Measurements from ENCODE around the gene C8A. TPM values are rescaled to one million over a fixed set of nuclear protein-coding genes. Genes with fewer than 3 reads are reported as not detected.

Gene C8A
- total and polyA plus RNA-seq, 2 of the 13 experiments (the other 11 are each of a cell fraction or from before 2014, with no cell fraction given): 10.5 to 15.0 TPM

- ATAC-seq (no peak), DNase-seq (ENCODE audit: low spot score) (no peak), FAIRE-seq (no peak)
- no TSS peak for BruUV-seq (replicated peaks)
- 94% methylated on average over 9 of the region's 9 CpGs for WGBS (ENCODE audit: low lambda C conversion rate)
- H3K27ac ChIP-seq (ENCODE audit: extremely low read length, insufficient read depth, low read length): no peak overlapping the region
- H3K4me1 ChIP-seq (ENCODE audit: insufficient read depth, low read length): 0 out of 2 replicates have a peak, but pooled peaks cover 10% of the 10 kb centered on the region
- no peaks in the 10 kb centered on the region for H3K79me2 ChIP-seq (ENCODE audit: insufficient read depth, low read length)
- H4K20me1 ChIP-seq (ENCODE audit: insufficient read depth, low read length): no peaks in the 10 kb centered on the region
- no peak for TF ChIP-seq ZNF496 (CRISPR knock-in tag; IDR thresholded peaks at IDR 0.05; ENCODE audit: insufficient replicate concordance)
- H3K9ac ChIP-seq (ENCODE audit: insufficient read depth, low read depth, low read length): no peak overlapping the region
- intact Hi-C loops (cut with micrococcal nuclease; ENCODE audit: unreplicated experiment) (no loop called here), in situ Hi-C loops (cut with HindIII; ENCODE audit: extremely low pct_ligation_motif_present, low pct_unique_long_range_greater_than_20kb) (loop anchor here (25.0 kb wide), 2 partner anchors 443 to 1193 kb away; no protein-coding TSS in a partner anchor)
- H2AFZ ChIP-seq (ENCODE audit: low read length): no peak overlapping the region
- no peaks in the 10 kb centered on the region for H3K27me3 ChIP-seq (ENCODE audit: control insufficient read depth in 1 of 2, insufficient read depth in 2 of 2, low read length in 2 of 2)
- no peak overlapping the region for H3K4me3 ChIP-seq (replicated peaks in 1 of 3; ENCODE audit: insufficient read depth in 1 of 3, low read depth in 2 of 3, low read length in 3 of 3)
- ChIA-PET POLR2A (no interaction called here), CTCF (ENCODE audit: low intra/inter-chr PET ratio, low total read pairs) (no interaction called here)
- H3K4me2 ChIP-seq (ENCODE audit: low read depth, low read length): no peak overlapping the region
- peaks cover 2% of the 10 kb centered on the region; the same call in 1 of the 2 replicates for H3K9me3 ChIP-seq (ENCODE audit: low read length)
- H3K36me3 ChIP-seq (replicated peaks in 1 of 2; ENCODE audit: control insufficient read depth in 1 of 2, insufficient read depth in 2 of 2, low read length in 2 of 2): no peaks in the 10 kb centered on the region
Observed at GRCh38 chr1:56844545-56845136, 10.0 kb upstream of the C8A start.

GRCh38 chr1:56845343-56845742 lies 9.3 kb upstream of the C8A start:
- no peak overlapping the region for H2AFZ ChIP-seq (ENCODE audit: low read length)
- BruUV-seq (replicated peaks): no TSS peak
- in situ Hi-C loops (cut with HindIII; ENCODE audit: extremely low pct_ligation_motif_present, low pct_unique_long_range_greater_than_20kb) (loop anchor here (25.0 kb wide), 2 partner anchors 442 to 1192 kb away; no protein-coding TSS in a partner anchor), intact Hi-C loops (cut with micrococcal nuclease; ENCODE audit: unreplicated experiment) (no loop called here)
- no peak overlapping the region for H3K4me2 ChIP-seq (ENCODE audit: low read depth, low read length)
- no peaks in the 10 kb centered on the region for H3K27me3 ChIP-seq (ENCODE audit: control insufficient read depth in 1 of 2, insufficient read depth in 2 of 2, low read length in 2 of 2)
- DNase-seq (ENCODE audit: low spot score): no peak
- ChIA-PET CTCF (ENCODE audit: low intra/inter-chr PET ratio, low total read pairs) (no interaction called here), POLR2A (interaction anchor here (0.6 kb wide), 1 partner anchor 9 kb away, joined by 3 read pairs; no protein-coding TSS in a partner anchor)
- H3K4me1 ChIP-seq (ENCODE audit: insufficient read depth, low read length): 0 out of 2 replicates have a peak, but pooled peaks cover 10% of the 10 kb centered on the region
- H3K9me3 ChIP-seq (ENCODE audit: low read length): no peaks in the 10 kb centered on the region
- no peak overlapping the region for H3K9ac ChIP-seq (ENCODE audit: insufficient read depth, low read depth, low read length)
- FAIRE-seq: no peak
- H3K27ac ChIP-seq (ENCODE audit: extremely low read length, insufficient read depth, low read length): no peak overlapping the region
- 80% methylated on average over 2 of the region's 3 CpGs for WGBS (ENCODE audit: low lambda C conversion rate)
- H3K4me3 ChIP-seq (replicated peaks in 1 of 3; ENCODE audit: insufficient read depth in 1 of 3, low read depth in 2 of 3, low read length in 3 of 3): no peak overlapping the region
- no peaks in the 10 kb centered on the region for H3K36me3 ChIP-seq (replicated peaks in 1 of 2; ENCODE audit: control insufficient read depth in 1 of 2, insufficient read depth in 2 of 2, low read length in 2 of 2)
- TF ChIP-seq ZFY (CRISPR knock-in tag; IDR thresholded peaks at IDR 0.05) (no peak), SOX6 (IDR thresholded peaks at IDR 0.05) (no peak), SOX6 (CRISPR knock-in tag; IDR thresholded peaks at IDR 0.05) (no peak), FOXK1 (CRISPR knock-in tag; IDR thresholded peaks at IDR 0.05; ENCODE audit: borderline replicate concordance, low read depth) (no peak), NRL (CRISPR knock-in tag; IDR thresholded peaks at IDR 0.05; ENCODE audit: borderline replicate concordance) (no peak), ZNF512 (CRISPR knock-in tag; IDR thresholded peaks at IDR 0.05) (no peak), IRX3 (CRISPR knock-in tag; IDR thresholded peaks at IDR 0.05; ENCODE audit: borderline replicate concordance, low read depth) (no peak), FOXC1 (CRISPR knock-in tag; IDR thresholded peaks at IDR 0.05; ENCODE audit: borderline replicate concordance) (no peak), ZNF225 (CRISPR knock-in tag; IDR thresholded peaks at IDR 0.05) (no peak), CC2D1A (CRISPR knock-in tag; IDR thresholded peaks at IDR 0.05) (no peak), ZFP36L1 (CRISPR knock-in tag; IDR thresholded peaks at IDR 0.05) (no peak)
- TF ChIP-seq, protein P1, sequence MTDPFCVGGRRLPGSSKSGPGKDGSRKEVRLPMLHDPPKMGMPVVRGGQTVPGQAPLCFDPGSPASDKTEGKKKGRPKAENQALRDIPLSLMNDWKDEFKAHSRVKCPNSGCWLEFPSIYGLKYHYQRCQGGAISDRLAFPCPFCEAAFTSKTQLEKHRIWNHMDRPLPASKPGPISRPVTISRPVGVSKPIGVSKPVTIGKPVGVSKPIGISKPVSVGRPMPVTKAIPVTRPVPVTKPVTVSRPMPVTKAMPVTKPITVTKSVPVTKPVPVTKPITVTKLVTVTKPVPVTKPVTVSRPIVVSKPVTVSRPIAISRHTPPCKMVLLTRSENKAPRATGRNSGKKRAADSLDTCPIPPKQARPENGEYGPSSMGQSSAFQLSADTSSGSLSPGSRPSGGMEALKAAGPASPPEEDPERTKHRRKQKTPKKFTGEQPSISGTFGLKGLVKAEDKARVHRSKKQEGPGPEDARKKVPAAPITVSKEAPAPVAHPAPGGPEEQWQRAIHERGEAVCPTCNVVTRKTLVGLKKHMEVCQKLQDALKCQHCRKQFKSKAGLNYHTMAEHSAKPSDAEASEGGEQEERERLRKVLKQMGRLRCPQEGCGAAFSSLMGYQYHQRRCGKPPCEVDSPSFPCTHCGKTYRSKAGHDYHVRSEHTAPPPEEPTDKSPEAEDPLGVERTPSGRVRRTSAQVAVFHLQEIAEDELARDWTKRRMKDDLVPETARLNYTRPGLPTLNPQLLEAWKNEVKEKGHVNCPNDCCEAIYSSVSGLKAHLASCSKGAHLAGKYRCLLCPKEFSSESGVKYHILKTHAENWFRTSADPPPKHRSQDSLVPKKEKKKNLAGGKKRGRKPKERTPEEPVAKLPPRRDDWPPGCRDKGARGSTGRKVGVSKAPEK (CRISPR knock-in tag; IDR thresholded peaks at IDR 0.05; ENCODE audit: borderline replicate concordance): no peak
- ATAC-seq: no peak
- no peaks in the 10 kb centered on the region for H3K79me2 ChIP-seq (ENCODE audit: insufficient read depth, low read length)
- H4K20me1 ChIP-seq (ENCODE audit: insufficient read depth, low read length): no peaks in the 10 kb centered on the region

Measured in HepG2 (cell line).